ENCODE data around the gene TOX2.

The TOX2 gene

DNA sequence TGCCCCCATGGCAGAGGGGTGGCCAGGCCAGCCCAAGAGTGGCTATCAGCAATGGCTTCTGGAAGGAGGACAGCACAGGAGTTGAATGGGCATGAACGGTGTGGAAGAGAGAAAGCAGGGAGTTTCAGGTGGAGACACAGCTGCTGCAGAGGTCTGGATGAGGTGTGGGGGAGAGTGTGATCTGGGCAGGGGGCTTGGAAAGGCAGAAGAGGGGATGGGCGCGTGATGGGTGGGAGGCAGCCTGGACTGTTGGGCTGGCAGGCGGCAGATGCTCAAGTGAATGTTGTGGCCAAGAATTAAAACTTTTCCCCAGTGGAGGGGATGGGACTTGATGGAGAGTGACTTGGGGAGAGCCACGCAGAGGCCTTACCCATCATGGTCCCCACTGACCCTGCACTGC is 46.5 kb downstream of the TOX2 start:
- no peak for DNase-seq

DNA sequence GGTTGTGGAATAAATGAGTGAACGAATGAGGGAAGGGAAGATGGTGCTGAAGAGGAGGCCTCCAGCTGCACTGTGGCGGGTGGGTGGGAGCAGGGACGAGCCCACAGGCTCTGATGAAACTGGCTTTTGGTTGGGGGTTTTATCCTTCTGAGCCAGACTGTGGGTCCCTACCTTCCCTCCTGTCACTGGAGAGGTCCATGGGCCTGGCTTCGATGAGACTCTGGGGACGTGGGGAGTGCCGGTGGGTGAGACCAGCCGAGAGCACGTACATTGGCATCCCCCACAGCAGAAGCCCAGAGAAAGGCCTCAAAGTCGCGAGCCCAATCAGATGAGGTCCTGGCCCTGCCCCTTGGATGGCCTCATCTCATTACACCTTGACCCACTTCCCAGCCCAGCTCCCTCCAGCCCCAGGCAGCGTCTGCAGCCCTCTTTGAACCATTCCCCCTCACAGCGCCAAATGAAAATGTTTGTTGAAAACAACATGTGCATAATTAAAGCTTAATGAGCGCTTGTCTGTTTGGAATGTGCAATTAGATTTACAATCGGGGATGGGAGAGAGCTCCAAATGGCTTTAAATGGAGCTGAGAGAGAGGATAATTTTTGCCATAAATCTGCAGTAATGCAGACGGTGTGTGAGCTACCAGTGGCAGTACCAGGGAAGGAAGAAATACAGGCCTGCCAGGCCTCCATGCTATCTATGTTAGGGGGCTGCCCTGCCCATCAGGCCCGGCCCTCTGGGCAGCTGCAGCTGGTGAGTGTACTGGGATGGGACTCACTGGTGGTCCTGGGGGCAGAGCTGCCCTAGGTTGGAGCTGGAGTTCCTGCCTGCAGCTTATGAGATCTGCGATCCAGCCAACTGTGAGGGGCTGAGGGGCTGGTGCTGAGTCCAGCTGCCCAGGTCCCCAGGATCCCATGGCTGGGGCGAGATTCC is 47.2 kb downstream of the TOX2 start:
- DNase-seq = no peak

DNA sequence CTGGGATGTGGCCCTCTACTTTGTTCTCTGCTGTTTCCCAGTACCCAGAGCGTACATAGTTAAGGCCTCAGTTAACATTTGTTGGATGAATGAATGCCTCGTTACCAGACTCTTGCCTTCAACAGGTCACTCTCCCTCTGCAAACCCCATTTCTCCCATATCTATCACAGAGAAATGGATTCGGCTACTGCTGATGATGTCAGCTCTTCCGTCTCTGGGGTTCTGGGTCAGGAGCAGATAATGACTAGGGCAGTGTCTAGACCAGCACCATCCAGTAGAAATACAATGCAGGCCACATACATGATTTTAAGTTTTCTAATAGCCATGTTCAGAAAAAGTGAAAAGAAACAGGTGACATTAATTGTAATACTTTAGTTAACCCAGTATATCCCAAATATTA is 47.9 kb downstream of the TOX2 start:
- no peak for DNase-seq

DNA sequence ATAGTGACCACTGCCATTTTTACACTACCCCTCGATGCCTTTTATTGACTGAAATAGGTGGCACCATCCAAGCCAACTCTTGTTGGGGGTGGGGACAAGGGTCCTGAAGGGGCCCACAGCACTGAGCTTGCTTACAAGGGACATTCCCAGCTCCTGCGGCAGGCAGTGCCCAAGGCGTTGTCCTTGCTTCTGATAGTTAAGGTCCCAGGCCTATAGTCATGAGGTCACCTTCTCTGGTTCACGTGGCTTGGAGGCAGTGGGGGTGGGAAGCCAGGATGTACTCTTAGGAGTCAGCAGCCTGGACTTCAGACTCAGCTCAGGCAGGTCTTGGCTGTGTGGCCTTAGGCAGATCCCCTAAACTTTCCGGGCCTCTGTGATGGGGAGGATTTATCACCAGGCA is 48.6 kb downstream of the TOX2 start:
- DNase-seq = no peak

DNA sequence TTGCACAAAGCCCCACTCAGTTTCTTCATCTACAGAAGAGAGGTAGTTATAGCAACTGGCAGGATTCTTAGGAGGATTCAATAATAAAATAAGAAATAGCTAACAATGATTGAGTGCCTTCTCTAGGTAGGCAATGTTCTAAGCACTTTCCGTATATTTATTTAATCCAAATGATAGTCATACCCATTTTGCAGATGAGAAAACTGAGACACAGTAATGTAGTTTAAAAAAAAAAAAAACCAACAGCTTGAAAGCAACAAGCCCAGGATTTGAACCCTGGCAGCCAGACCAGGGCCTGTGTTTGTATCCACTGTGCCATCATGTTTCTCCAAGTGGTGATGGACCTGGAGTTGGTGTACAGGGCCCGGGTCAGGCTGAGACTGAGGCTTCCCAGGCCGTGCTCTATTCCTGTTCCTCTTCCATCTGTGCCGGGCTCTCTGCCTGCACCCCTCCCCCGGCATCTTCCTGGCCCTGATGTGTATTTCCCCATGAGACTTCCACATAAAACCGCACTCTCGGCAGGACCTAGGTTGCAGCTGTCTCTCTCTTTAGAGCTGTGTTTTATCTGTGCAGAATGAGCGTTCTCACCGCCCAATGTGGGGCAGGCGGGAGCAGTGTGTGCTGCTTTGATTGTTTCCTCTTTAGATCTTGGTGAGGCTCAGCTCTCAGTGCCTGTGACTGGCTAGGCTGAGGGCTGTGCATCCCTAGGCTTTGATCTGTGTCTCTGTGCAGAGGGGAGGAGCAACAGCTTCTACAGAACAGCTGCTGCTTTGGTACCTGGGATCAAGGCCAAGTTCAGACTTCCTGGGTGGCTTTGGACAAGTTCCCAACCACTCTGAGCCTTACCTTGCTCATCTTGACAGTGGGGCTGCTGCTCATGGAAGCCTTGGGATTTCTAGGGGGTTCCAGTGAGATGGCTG is 49.5 kb downstream of the TOX2 start:
- peak; percentile 75 for DNase-seq

DNA sequence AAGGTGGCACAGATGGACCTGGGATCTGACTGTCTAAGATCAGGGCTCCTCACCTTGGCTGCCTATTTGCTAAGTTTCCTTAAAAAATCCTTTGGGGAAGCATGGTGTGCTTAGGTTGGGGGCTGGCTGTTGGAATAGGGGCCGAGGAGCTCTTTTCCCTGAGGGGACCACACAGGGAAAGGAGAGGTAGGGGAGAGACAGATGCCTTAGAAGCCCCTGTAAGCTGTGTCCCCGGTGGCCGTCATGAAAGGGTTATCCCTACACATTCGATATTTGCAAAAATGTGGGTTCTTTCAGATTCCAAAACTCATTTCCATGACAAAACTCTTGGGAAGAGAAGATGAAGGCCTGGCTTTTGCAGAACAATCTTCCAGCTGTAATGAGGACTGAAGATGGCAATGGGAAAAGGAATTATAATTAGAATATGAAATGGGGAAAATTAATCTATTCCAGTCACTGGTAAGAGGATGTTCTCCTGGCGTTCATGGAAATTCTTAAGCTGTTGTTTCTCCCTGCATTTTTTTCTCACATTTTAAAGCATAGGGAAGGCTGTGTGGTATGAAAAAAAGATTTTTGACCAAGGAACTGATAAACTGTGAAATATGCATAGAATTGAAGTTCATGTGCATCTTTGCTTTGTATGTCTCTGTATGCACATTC is 53.8 kb downstream of the TOX2 start:
- no peak for DNase-seq

DNA sequence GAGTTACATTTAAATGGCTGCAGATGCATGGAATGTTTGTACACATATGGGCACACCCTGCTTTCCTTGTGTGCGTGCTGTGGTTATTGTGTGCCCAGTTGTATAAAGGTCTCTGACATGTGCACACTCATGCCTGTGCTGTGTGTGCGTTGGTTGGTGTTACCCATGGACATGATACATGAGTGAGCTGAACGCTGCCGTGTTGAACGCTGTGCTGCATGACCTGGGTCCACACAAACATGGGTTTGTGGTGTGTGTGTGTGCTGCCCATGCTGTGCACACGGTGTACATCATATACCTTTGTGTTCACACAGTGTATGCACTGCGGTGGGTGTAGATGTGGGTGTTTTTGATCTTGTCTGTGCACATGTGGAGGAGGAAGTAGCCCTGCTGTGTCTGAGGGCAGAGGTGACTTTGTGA is 54.4 kb downstream of the TOX2 start:
- no peak for DNase-seq

DNA sequence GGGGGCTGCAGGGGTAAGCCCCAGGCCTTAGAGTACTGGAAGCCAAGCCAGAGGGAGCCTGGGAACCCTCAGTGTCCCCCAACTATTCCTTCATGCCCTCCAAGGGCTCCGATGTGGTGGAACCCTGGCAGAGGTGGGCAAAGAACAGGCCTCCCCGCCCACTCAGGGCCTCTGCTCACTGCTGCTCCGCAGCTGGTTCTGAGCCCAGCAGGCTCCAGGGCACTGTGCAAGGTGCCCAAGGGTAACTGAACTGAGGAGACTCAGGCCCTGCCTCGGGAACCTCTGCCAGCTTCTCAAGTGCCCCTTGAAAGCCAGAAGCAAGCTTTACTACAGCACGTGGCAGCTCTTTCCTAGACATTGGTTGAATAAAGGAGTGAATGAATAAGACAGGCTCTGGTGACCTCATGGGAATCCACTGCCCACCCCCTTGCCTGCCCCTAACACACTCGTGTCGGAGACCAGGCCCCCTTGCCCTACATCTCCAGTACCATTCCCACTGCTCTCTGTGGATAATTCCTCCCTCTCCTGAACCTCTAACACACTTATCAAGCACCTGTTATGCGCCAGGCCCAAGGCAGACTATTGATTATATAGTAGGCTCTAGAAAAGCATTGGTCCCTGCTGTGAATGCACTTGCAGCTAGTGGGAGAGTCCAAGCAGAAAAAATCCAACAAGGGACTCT is 55.0 kb downstream of the TOX2 start:
- no peak for DNase-seq

DNA sequence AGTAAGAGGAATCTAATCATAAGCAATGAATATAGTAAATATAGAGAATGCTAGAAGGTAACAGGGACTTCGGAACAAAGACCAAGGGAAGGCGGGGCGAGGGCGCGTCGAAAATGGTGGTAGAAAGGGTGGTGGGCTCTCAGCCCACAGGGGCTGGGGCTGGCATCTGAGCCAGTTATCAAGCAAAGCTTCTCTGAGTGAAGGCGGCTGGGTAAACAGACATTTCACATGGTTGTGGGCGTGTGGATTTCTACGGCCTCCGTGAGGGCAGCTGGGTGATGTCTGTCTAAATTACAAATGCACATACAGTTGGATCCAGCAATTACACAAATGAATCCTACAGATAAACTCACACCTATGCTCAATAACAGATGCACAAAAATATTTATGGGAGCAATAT is 56.6 kb downstream of the TOX2 start:
- no peak for DNase-seq

DNA sequence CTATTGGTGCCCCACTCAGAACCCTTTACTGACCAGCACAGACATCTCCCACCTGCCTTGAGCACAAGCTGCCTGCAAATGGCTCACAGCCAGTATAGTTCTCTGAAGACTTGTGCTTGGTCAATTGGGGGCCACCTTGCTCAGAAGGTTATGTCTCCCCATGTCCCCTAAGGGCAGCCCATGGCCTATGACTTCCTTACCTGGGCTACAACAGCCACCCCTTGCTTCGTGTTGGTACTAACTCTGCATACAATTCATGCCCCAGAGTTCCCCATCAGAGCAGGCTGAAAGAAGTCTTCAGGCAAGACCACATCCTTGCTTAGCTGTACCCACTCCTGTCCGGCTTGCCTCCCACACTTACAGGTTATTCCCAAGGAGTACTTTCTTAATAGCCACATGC is 57.4 kb downstream of the TOX2 start:
- DNase-seq = no peak

DNA sequence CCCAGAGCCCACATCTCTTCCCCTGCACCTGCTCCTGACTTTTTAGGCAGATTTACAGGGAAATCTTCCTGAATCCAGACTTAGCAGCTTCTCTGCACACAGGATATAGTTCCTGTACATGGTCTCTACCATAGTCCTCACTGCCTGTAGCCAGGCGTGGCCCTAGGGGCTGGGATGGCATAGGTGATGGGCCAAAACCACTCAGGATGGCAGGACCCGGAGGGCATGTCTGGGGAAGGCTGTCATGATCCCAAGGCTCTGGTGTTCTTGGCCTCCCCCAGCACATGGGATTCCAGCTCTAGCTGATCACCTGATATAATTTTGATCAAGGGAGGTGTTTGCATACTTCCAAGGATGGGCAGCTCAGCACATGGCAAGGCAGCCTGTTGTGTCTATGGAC is 58.0 kb downstream of the TOX2 start:
- no peak for DNase-seq

DNA sequence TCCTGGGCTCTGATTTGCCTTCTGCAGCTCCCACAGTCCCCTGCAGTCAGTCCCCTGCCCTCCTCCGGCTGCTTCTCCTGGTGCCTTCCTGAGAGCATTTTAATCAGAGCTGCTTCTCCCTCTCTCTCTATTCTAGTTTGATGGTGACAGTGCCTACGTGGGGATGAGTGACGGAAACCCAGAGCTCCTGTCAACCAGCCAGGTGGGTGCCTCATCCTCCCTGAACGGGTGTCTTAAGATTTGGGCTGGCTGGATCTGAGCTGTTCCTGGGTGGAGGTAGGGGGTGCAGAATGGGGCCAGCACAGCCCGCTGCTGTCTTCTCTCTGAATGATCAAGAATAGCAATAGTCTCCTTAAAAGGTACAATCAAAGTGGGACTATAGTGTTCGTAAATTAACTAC is 58.6 kb downstream of the TOX2 start:
- no peak for DNase-seq

DNA sequence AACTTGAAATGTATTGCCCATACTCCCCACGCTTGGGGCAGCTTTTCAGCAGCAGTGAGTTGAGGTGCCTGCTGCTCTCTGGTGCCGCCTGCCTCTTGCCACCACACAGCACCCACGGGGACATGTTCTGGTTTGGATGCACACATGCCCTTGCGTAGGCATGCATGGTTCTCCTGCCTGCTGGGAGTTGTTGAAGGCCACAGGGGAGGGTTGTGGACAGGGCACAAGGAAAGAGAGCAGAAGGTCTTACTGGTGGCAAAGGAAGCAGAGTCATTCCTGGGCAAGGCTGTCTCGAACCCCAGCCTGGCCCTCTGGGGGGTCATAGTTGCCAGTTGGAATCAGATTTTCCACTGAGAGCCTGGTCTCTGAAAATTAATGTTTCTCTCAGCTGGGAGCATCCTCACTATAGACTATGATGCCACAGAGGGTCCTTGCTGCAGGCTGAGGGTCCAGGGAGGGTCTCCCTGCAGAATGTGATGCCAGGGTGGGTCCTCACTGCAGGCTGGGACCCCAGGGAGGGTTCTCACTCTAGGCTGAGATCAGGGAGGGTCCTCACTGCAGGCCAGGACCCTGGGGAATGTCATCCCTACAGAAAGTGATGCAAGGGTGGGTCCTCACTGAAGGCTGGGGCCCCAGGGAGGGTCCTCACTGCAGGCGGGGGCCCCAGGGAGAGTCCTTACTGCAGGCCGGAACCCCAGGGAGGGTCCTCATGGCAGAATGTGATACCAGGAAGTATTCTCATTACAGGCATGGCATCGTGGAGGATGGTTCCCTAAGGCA is 59.2 kb downstream of the TOX2 start:
- no peak for DNase-seq

DNA sequence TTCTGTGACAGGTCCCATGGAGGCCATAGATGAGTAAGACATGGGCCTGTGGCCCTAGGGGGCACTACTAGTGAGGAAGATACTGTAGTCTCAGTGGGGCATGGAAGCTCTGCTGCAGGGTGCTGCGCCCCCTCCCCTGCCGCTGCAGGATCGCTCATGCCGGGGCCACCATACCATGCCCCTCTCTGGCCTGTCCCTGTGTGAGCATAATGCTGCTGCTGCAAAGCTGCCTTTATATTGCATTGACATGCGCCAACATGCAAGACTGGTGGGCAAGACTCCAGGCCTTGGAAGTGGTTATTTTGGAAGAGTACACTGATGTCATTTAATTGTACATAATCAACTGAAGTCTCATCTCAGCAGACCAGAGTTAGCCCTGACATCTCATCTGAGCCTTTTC is 60.0 kb downstream of the TOX2 start:
- DNase-seq = no peak

DNA sequence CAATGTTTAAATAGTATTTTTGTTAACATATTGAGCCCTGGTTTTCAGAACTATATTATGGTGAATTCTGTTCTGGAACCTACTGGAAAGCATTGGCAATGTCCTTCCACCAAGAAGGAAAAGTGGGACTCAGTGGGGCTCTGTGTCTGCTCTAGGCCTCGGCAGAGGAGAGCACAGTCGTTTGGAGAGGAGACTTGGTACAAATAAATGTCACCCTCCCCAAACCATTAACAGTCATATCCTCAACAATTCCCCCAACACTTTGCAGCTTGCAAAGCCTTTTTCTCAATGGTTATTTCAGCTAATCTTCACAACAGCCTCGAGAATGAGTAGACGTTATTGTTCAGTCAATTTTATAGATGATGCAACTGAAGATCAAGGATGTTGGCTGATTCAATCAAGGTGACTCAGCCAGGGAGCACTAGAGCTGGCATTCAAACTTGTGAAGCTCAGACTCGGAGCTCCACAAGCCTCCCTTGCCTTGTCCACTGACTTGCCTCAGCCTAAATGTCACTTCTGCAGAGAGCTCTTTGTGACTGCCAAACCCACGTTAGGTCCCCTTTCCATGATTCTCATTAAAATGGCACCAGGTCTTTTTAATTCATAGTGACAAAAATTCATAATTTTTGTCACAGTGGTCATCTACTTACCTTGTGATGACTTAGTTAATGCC is 60.6 kb downstream of the TOX2 start:
- no peak for DNase-seq

DNA sequence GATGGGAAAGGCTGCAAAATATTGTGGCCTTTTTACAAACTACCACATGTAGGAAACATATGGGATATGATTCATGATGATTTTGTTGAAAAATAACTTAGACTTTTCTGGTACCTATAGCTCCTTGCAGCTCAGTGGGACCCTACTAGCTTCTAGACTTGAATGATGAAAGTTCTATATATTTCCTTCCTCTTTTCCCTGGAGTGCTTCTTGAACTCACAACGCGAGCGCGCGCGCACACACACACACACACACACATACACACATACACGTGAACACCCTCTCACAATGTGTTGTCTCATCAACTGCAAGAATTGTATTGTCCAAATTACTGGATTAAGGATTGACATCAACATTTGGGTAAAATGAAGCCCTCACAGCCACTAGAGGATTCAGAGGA is 61.9 kb downstream of the TOX2 start:
- DNase-seq = no peak

DNA sequence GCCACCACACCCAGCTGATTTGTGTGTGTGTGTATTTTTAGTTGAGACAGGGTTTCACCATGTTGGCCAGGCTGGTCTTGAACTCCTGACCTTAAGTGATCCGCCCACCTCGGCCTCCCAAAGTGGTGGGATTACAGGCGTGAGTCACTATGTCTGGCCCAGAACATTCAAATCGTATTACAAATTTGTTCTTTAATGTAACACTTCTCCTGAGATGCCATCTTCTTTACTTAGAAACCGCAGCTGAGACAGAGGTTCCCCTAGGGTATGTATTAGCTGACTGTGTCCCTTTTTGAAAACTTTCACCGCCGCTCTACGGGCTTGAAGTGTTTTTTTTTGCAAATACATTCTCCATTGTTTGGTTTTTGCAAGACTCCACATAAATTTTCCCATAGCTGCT is 62.6 kb downstream of the TOX2 start:
- no peak for DNase-seq

DNA sequence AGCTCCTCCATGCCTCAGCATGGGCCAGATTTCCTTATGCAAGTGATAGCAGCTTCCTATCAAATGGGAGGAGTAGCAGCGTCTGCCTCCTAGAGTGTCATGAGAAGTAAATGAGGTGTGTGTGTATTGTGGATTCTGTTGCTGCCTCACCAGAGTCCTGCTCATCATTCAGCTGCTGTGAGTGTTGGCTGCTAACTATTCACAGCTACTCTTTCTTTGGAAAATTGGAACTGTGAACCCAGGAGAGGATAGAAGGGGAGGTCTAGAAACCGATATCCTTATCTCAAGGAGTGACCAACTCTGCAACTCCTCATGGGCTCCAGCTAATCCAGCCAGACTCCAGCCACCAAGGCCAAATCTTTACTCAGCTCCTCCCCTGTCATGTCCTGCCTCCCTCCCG is 63.3 kb downstream of the TOX2 start:
- no peak for DNase-seq

DNA sequence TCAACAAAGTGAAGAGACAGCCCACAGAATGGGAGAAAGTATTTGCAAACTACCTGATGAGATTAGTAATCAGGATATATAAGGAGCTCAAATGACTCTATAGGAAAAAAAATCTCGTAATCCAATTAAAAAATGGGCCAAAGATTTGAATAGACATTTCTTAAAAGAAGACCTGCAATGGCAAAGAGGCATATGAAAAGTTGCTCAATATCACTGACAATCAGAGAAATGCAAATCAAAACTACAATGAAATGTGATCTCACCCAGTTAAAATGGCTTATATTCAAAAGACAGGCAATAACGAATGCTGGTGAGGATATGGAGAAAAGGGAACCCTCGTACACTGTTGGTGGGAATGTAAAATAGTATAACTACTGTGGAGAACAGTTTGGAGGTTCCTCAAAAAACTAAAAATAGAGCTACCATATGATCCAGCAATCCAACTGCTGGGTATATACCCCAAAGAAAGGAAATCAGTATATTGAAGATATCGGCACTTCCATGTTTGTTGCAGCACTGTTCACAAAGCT is 65.0 kb downstream of the TOX2 start:
- DNase-seq = no peak

DNA sequence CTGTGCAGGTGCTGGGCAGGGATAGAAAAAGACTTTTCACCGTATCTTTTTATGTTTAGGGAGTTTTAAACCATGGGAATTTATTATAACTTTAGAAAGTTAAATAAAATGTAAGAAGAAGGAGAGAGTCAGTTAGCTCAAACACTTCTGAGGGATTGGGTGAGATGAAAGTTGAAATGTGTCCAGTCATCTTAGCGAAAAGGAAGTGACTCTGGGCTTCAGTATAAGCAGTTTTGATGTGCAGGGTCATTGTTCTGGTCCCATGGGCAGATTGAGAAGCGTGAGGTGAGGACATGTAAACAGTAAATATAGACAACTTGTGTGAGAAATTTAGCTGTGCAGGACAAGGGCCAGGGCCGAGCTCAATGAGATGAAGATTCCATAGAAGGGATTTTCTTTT is 66.9 kb downstream of the TOX2 start:
- no peak for DNase-seq

DNA sequence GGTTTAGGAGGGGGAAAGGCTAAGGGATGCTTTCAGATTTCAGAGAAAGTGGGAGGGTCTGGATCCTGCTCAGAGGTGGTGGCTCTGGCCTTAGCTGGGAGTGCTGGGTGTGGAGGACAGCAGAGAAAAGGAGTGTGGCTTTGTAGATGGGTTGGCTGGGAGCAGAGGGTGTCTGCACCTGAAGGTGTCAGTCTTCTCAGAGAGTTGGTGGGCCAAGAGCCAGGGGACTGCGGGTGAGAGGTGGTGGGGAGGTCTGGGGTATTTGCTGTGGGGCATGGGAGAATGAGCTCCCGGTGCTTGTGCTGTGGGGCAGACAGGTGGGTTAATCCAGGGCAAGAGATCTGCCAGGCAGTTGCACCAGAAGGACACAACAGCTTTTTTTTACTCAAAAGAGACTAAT is 67.4 kb downstream of the TOX2 start:
- no peak for DNase-seq

Measured in right hindlimb (tissue), 1 donor.